Fibroblast of gingiva (primary cell): ENCODE results near the gene EPS8.

ENCODE experiments used
- DNase-seq: peaks from one replicate; pipeline ENCODE4 v3.0.0-alpha.2; 2011; ENCODE audit warnings: low read depth

The EPS8 gene

DNA sequence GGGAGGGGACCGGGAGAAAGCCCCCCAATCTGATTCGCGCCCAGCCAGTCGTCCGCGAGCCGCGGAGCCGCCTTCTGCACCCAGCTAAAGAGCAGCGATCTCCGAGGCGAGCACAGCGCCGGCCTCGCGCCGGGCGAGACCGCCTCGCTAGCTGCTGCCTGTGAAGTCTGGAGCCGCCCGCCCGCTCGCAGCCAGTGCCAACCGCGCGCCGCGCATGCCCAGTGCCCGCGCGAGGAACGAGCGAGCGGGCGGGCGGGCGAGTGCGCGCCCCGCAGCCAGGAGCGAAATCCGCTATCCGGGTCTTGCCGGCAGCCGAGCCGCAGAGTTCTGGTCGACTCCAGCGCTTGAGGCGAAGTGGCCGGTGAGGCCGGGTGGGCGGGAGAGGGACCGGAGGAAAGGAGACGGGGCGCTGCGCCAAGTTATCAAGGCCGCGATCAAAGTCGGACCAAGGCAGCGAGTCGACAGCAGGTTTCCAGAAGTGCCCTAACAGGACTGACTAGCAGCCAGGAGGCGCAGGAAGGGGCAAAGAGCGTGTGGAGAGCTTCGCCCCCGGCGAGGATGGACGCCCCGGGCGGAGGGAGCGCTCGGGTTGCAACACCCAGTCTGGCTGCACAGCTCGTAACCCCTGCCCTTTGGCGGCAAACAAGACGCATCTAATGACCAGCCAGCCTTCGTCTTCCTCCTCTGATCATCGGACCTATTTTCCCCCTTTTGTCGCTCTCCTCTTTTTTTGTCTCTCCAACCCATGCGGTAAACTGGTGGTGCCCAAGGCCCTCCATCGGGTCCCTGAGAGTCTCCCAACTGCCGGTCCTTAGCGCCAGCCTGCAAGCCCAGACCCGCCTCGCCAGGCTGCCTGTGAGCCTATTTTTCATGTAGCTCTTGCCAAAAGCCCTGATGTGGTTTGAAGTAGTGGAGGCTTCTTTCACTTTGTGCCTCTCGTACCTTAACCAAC is at the start of gene EPS8:
Gene EPS8, minus strand, starts transcription at position 169 of the 952 bp plus-strand sequence. CDS start 106,437 bp downstream, outside the sequence.
- peak; percentile 94 for DNase-seq

DNA sequence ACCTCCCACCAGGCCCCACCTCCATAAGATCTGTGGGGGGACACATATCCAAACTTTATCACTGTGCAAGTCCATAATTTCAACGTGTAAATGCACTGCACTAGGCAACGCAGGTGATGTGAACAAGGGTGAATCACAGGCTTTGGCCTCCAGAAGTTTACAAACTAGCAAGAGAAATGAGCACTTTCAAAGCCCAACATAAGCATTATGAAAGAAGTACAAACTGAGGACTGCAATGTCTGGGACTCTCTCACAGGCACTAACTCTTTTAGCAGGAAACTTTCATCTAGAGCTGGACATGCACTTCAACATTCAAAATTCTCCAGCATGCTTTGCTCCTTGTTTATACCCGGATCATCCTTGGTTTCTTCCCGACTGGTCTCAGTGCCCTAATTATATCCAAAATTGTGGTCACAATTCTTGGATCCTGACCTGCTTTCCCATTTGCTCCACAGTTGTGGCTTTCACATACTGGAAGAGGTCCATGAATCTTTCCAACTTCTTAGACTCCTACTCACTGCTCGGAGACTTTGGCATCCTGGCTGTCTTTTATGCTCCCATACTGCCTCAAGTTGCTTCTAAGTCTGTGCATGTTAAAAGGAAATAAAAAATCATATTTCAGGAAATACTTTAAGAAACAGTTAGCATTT is 48.1 kb upstream of the EPS8 start:
- peak; percentile 61 for DNase-seq

DNA sequence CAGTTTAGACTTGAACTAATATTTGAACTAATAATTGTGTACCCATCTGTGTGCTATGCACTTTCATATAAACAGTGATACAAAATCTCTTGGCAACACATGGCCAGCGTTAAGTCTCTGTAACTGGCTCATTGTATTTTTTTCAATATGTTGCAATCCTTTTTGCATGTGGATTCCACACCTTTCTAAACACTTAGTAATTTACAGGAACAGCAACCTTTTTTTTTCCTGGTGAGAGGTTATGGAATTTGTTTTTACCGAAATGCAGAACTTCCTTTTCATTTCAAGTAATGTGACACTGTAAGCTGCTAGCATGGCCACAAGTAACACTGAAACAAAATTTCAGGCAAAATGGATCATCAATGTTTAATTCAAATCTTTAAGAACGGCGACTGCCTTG is 45.4 kb upstream of the EPS8 start:
- DNase-seq = peak; percentile 43

DNA sequence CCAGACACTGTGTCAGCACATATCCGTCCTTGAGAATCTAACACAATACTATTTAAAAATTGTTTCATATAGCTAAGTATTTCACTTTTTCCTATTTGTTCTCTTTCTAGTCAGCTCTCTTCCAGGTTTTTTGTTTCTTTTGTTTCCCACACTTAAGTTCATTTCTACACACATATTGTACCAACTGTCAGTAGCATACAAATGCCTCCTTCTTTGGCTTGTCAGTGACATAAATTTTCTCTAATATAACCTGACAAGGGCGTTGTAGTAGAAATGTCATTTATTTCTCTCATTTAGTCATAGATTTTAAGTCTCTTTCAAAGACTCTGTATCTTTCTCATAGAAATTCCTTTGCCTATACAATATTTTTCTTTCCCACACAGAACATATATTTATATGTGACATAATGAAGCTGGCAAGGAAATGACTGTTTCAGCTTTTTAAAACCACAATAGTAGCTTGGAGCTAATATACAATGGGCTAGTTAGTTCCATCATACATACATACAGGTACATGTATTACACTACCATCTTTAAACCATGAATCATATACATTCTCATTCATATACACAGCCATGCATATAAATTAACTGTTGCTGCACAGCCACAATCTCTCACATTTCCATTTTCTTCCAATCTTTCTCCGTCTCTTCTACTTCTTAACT is 42.3 kb upstream of the EPS8 start:
- DNase-seq = no peak

DNA sequence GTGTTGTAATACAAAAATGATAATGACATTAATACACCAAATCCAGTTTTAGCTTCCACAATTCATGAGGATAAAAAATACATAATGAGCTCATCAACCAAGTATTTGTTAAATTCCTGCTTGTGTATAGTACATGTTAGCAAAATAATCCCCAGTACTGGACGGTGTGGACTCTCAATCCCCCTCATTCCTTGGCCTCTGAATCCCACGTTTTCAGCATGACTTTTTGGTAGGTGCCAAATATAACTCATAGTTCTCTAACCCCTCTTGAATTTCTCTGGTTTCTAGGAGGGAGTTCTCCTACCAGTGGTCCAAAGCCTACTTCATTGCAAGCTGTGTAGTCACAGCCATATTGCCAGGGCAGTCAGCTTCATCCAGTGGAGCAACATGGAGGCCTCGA is 41.4 kb upstream of the EPS8 start:
- DNase-seq = peak; percentile 42

DNA sequence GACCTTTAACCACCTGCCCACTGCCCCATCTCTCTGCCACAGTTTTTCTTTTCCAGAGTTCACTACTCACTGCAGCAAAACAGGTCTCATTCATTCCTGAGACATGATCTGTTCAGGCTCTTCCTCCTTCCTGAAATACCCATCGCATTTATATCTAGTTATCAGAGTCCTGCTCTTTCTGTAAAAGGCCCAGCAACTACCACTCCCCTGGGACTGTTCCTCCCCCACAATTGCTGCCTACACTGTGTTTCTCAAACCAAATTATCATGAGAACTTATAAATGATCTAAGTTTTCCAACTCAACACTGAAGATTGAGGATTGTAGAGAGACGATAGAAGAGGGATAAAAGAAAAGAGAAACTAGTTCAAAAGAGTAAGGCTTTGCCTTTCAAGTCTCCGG is 40.8 kb upstream of the EPS8 start:
- peak; percentile 14 for DNase-seq

DNA sequence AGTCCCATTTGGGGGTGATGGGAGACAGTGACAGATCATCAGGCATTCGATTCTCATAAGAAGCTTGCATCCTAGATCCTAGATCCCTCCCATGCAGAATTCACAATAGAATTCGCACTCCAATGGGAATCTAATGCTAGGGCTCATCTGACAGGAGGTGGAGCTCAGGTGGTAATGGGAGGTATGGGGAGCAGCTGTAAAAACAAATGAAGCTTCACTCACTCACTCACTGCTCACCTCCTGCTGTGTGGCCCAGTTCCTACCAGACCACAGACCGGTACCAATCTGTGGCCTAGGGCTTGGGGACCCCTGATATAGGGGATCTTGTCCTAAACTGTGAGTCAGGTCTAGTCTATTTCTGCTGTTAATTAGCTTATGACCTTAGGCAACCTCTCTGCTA is 40.1 kb upstream of the EPS8 start:
- no peak for DNase-seq

DNA sequence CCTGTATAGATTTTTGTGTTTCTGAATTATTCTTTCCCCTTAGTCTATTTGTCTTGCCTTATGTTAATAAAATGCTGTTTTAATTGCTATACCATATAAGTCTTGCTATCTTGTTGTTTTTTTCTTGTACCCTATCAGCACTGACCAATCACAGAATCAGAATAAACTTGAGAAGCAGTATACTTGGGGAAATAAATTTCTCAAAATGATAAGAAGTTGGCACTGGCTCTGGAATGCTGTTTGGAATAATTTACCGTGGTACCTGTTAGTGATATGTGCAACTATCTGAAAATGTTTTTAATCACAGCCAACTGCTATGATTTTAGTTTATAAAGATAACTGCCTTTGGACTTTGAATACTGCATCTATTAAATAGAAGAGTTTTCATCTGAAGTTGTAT is 37.9 kb upstream of the EPS8 start:
- DNase-seq = no peak

DNA sequence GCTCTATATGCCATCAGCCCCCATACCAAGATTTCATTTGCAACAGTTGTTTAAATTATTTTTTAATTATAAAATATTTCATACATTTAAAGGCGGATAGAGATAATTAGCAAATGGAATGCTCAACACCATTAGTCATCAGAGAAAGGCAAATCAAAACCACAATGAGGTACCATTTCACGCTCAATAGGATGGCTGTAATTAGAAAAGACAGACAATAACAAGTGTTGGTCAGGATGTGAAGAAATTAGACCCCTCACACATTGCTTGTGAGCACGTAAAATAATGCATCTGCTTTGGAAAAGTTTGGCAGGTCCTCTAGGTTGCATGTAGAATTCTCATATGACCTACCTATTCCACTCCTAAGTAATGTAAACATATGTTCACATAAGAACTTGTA is 35.3 kb upstream of the EPS8 start:
- no peak for DNase-seq

DNA sequence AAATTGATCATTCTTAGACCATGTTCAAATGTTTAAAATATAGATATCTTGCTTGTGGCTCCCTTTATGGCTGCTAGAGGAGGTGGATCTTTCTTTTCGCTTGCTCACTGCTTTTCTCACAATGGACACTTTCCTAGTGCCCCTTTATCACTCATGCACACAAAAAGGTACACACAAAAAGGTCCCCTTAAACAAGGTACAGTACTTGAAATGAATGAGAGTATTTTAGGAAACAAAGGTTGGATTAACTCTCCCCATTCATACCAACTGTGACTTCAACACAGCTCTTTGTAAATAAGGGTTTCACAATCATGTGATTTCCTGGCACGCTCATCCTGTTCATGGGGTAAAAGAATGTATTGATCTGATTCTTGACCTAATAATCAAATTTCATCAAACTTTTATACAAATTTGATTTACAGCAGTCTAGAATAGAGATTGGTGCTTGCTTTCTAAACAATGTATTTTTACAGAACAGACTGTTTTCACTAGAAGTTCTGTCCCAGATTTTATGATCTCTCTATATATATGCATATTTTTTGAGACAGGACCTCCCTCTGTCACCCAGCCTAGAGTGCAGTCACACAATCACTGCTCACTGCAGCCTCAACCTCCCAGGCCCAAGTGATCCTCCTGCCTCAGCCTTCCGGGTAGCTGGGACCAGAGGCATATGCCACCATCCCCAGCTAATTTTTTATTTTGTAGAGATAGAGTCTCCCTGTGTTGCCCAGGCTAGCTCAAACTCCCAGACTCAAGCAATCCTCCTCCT is 34.4 kb upstream of the EPS8 start:
- DNase-seq = no peak

DNA sequence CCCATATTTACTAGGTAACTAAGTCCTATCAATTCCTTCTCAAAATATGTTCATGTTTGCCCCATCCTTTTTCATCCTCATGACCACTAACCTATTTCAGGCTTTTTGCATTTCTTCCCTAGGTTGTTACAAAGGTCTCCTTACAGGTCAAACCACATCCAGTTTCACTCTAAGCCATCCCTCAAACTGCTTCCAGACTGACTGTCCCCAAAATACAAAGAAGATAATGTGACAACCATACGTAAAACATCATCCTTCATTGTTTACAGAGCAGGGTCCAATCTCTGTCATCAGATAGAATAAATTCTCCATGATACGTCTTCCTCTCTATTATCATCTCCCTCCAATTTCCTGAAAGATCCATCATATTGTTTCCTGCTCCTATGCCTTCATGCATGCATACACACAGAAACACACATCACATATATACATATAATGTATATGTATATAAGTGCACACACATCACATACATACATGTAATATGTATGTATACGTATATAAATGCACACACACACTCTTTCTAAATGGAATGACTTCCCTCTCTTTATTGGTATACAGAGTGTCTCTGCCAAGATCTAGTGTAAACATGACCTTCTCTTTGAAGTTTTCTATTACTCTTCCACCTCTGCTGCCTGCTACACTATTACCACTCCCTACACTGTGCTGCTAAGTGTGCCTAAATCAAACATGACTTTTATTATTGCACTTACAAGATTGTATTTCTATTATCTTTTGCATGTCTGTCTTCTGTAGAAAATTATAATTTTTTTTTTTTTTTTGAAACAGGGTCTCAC is 30.7 kb upstream of the EPS8 start:
- no peak for DNase-seq

DNA sequence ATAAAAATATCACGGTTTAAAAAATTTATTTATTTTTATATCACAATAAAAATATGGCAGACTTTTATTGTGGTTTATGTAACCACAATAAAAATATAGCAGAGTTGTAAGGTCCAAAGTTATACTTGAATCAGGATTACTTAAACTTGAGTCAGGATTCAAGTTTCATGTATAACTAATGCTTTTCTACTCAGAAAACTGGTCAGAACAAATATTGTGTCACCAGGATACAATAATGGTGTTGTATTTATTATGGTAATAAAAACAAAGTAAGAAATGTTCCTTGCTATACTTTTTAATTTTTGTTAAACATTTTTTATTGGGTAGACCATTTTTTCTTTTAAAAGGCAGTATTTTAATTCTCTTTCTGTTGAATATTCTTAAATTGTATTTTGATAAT is 29.2 kb upstream of the EPS8 start:
- no peak for DNase-seq

DNA sequence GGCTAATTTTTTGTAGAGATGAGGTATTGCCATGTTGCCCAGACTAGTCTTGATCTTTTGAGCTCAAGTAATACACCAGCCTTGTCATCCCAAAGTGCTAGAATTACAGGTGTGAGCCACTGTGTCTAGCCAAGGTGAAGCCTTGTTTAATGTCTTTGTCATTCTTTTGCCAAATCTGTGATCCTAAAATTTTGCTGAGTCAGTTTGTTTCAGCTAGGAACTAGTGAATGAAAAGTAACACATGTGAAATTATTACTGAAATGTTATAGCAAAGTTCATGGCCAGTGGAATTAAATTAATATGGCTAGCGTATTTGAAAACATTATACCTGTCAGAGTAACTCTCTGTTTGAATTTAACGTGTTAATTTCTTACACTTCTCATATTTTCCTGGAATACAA is 26.5 kb upstream of the EPS8 start:
- no peak for DNase-seq

DNA sequence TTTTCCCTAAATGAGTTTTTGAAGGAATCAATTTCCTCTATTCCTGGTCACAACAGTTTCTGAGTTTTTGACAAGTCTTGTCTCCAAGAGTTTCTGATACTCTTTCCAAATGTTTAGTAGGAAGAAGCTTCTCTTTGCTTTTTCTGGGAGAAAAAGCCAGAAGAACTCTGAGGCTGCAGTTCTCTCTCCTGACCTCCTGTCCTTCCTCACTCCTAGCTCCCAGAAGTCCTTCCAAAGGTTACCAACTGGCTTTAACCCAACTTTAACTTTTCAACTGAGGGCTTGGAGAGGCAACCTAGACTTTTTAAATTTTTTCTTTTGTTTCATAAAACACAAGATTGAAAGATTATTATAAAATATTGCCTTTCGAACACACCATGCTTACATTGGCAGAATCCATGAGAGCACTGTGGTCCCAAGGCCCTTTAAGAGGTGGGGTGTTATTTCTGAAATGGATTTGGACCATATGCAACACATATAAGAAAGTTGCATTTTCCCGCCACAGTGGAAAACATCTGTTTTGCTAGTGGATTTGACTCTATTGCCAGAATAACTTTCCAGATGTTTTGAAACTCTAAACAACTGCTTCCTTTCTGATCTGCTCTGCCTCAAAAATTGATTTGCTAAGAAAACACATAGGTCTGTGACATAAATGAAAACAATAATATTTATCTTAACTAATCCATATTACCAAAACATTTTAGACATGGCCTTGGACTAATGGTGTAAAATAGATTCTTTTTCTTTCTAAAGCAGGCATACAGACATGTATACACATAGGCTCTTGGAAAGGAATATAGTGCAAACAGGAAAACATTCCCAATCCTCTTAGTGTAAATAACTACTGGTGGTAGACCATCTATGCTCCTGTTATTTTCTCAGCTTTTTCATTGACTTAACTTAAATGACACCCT is 22.3 kb upstream of the EPS8 start:
- DNase-seq = peak; percentile 35

DNA sequence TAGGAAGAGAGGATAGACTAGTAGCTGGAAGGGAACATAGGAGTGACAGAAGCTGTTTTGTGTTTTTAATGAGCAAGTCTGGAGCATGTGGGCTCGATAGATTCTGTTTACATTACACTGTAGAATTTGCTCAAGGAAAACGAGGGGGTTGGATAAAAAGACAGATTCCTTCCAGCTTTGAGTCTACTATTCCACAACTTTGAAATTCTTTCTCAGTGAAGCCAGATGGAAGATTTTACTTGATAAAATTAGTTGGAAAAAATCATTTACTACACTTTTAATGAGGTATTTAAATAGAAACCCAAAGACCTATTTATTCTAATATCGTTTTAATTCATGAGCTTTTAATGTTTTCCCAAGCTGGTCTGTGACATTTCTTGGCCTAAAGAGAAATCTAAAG is 19.5 kb upstream of the EPS8 start:
- DNase-seq = peak; percentile 67

DNA sequence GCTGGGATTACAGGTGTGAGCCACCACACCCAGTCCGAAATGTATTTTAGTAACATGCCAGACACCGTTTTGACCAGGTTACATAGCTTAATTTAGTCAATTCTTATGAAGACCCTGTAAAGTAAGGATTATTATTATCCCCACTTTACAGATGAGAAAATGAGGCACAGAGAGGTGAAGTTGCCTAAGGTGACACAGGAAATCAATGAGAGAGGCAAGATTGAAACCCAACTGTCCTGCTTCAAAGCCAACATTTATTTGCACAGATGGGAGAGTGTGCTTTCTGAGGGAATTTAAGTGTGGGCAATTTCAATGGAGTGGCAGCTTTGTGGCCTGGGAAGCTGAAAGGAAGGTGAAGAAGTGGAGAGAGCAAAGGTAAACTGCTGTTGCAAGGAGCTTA is 19.1 kb upstream of the EPS8 start:
- DNase-seq = no peak

DNA sequence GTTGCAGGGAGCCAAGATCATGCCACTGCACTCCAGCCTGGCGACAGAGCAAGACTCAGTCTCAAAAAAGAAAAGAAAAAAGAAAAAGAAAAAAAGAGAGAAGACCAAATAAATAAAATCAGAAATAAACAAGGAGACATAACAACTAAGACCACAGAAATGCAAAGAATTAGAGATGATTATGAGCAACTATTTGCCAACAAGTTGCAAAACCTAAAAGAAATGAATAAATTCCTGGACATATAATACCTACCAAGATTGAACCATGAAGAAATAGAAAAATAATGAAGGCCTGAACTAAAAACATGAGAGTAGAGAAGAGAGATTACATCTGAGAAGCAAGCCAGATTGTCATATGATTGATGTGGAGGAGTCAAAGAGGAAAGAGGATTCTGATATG is 17.6 kb upstream of the EPS8 start:
- DNase-seq = peak; percentile 66

DNA sequence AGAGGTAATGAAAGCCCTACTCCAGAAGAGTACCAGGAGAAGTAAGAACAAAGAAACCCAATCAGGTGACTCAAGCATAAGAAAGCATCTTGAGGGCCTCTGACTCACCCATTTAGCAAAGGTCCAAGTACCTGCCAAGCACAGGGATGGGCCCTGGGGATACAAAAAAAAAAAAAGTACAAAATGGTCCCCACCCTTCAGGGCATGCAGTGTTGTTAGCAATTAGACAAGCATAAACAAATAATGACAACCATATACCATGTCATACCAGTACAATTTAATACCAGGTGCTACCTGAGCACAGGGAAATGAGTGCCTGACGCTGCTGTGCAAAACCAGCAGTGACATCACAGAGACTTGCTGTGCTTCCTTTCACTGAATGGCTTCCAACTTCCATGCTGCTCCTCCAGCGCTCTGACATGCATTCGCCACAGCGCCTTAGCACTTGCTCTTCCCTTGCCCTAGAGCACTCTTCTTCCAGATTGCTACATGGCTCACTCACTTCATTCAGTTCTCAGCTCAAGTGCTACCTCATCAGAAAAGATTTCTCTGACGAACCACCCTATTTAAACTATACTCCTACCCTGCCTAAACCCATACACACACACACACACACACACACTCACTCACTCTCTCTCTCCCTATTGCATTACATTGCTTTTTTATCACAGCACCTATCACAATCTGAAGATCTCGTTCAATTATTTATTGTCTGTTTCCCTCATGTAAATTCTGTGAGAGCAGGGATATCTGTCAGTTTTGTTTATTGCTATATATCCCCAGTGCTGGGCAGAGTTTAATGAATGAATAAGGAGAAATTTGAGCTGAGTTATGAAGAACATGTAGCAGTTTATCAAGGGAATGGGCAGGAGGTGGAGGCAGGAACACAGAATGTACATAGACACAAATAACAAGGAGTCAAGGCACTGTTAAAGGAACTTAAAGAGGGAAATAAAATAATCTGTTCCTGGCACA is 12.9 kb upstream of the EPS8 start:
- DNase-seq = no peak

DNA sequence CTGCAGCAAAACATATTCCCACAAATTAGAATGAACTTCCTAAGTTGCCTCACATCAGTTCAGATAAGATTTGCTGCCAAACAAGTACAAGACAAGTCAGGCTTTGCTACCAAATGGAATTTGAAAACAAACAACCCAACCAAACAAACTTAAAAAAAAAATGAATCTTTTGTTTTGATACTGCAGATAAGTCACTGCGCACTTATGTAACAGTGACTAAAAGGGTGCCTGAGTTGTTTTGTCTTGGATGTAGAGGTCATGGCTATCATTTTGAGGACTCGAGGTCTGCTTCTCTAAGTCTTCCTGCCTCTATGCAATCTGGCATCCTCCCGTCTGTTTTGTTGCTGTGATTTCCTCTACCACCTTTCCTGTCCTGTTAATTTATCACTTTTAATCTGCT is 11.1 kb upstream of the EPS8 start:
- no peak for DNase-seq
